Measurements from ENCODE around the gene PTTG1IP2. TPM values are rescaled to one million over a fixed set of nuclear protein-coding genes. Genes with fewer than 3 reads are reported as not detected.

Gene PTTG1IP2
- total RNA-seq, 3 donors from 2014 or later = not detected

GRCh38 chr7:90518630-90519029 lies 49.2 kb downstream of the PTTG1IP2 start:
- intact Hi-C loops (cut with DNase I, micrococcal nuclease) = no loop called here
- H3K36me3 ChIP-seq (ENCODE audit: low read depth) = no peaks in the 10 kb centered on the region
- H3K9me3 ChIP-seq = no peaks in the 10 kb centered on the region
- no peaks in the 10 kb centered on the region for H3K4me1 ChIP-seq (ENCODE audit: low read depth)
- TF ChIP-seq CTCF (IDR thresholded peaks at IDR 0.05) = no peak
- no peak for DNase-seq
- no peak for ATAC-seq
- H3K4me3 ChIP-seq = no peak overlapping the region

GRCh38 chr7:90520484-90520883 lies 51.0 kb downstream of the PTTG1IP2 start:
- ATAC-seq = no peak

GRCh38 chr7:90530263-90530662 lies 60.8 kb downstream of the PTTG1IP2 start:
- no peak for DNase-seq
- no peaks in the 10 kb centered on the region for H3K9me3 ChIP-seq
- no peak for TF ChIP-seq CTCF (IDR thresholded peaks at IDR 0.05)
- intact Hi-C loops (cut with DNase I, micrococcal nuclease) = no loop called here
- H3K4me1 ChIP-seq (ENCODE audit: low read depth) = no peaks in the 10 kb centered on the region
- ATAC-seq = peak; percentile 50
- H3K36me3 ChIP-seq (ENCODE audit: low read depth) = no peaks in the 10 kb centered on the region
- H3K4me3 ChIP-seq = no peak overlapping the region

More at GRCh38 chr7:90520484-90520883, 51.0 kb downstream of the PTTG1IP2 start:
- no peaks in the 10 kb centered on the region for H3K36me3 ChIP-seq (ENCODE audit: low read depth)
- H3K4me1 ChIP-seq (ENCODE audit: low read depth) = no peaks in the 10 kb centered on the region
- H3K4me3 ChIP-seq = no peak overlapping the region
- H3K9me3 ChIP-seq = no peaks in the 10 kb centered on the region
- TF ChIP-seq CTCF (IDR thresholded peaks at IDR 0.05) = no peak
- intact Hi-C loops (cut with DNase I, micrococcal nuclease) = no loop called here
- no peak for DNase-seq

- TF ChIP-seq CTCF (IDR thresholded peaks at IDR 0.05) = no peak
- H3K4me1 ChIP-seq (ENCODE audit: low read depth) = no peaks in the 10 kb centered on the region
- H3K36me3 ChIP-seq (ENCODE audit: low read depth) = no peaks in the 10 kb centered on the region
- no peaks in the 10 kb centered on the region for H3K9me3 ChIP-seq
- intact Hi-C loops (cut with DNase I, micrococcal nuclease) = loop anchor here in 1 of 2 donors (2.0 kb wide), 1 partner anchor 30 kb away; no protein-coding TSS in a partner anchor
- DNase-seq = no peak
- no peak for ATAC-seq
- H3K4me3 ChIP-seq = no peak overlapping the region
Observed at GRCh38 chr7:90532231-90532929, 62.9 kb downstream of the PTTG1IP2 start.

- TF ChIP-seq CTCF (IDR thresholded peaks at IDR 0.05) = no peak
- Histone ChIP-seq H3K9me3 (no peaks in the 10 kb centered on the region), H3K4me1 (ENCODE audit: low read depth) (no peaks in the 10 kb centered on the region), H3K4me3 (no peak overlapping the region), H3K36me3 (ENCODE audit: low read depth) (no peaks in the 10 kb centered on the region)
- intact Hi-C loops (cut with DNase I, micrococcal nuclease) = no loop called here
- DNase-seq (no peak), ATAC-seq (no peak)
Observed at GRCh38 chr7:90536449-90536848, 67.0 kb downstream of the PTTG1IP2 start.

Data from mucosa of descending colon (tissue), 3 donors.